Effector CD8-positive, alpha-beta T cell (primary cell): ENCODE results near the gene RNASE8.
"Not testable (repeated sequence)": the region's sequence is repeated elsewhere in the genome, so short reads cannot be mapped to it uniquely, and the experiment has no call there.

Experiments used
- DNase-seq: peaks from one replicate; lab custom pipeline; 2025; lab: John Stamatoyannopoulos, UW

Gene RNASE8

DNA sequence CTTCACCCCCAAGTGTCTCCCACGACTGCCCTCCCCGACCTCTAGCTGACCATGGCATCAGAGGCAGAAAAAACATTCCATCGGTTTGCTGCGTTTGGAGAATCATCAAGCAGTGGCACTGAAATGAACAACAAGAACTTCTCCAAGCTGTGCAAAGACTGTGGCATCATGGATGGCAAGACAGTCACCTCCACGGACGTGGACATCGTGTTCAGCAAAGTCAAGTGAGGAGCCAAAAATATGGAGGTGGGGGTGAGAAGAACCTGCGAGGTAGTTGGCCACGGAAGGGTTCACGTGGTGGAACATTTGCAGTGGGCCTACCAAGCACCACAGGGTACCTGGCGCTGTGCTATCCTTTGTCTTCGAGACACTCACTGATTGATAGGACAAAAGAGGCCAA, 27.1 kb upstream of the RNASE8 start:
- DNase-seq, result no peak

- DNase-seq, result no peak
Measured at GRCh38 chr14:21032326-21033132, 25.1 kb upstream of the RNASE8 start.

DNA sequence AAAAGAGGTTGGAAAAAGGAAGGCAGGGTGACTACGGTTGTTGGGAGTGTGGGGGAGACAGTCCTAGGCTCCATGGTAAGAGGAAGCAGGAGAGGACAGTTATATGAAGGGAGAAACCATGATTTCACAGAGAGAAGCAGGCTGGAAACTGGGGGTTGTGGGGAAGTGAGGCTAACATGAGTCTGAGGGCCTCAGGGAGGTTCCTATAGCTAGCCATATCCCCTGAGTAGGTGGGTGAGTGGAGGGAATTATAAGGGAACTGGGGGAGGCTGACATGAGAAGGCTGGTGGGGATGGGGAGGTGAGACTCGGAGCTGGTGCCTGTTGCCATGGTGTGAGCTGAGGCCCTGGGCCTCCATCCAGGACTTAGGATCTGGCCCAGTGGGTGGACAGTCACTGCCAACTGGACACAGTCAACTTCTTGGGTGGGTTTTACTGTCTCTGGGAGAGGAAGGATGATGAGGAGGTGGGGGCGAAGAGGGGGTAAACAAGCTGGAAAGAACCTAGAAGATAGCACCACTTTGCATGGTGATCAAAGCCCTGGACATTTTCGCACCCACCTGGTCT, 24.4 kb upstream of the RNASE8 start:
- no peak for DNase-seq

DNA sequence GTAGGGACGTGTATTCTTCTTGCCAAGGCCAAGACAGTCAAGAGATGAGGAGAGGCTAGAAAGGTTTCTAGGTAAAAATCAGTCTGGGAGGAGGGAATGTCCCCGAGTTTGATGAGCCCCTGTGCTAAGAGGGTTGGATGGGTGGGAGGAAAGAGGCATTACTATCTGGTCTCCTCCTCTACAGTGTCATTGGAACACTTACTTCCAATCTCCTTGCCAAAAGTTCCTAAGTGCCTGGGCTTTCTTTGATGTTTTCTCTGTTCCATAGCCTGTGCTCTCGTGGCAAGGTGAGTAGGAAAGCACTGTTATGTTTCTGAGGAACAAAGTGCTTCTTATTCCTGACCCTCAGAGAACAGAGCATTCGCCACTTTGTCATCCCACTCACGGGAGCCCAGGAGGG, 22.9 kb upstream of the RNASE8 start, which contains the start of gene RNASE13:
TSS of gene RNASE13 (minus strand) at position 101 of the 400 bp plus-strand sequence. CDS start 519 bp downstream, outside the sequence.
- no peak for DNase-seq

- no peak for DNase-seq
Measured at GRCh38 chr14:21036751-21037150, 20.9 kb upstream of the RNASE8 start.

GRCh38 chr14:21037156-21037555, 20.5 kb upstream of the RNASE8 start:
- DNase-seq, result no peak

DNA sequence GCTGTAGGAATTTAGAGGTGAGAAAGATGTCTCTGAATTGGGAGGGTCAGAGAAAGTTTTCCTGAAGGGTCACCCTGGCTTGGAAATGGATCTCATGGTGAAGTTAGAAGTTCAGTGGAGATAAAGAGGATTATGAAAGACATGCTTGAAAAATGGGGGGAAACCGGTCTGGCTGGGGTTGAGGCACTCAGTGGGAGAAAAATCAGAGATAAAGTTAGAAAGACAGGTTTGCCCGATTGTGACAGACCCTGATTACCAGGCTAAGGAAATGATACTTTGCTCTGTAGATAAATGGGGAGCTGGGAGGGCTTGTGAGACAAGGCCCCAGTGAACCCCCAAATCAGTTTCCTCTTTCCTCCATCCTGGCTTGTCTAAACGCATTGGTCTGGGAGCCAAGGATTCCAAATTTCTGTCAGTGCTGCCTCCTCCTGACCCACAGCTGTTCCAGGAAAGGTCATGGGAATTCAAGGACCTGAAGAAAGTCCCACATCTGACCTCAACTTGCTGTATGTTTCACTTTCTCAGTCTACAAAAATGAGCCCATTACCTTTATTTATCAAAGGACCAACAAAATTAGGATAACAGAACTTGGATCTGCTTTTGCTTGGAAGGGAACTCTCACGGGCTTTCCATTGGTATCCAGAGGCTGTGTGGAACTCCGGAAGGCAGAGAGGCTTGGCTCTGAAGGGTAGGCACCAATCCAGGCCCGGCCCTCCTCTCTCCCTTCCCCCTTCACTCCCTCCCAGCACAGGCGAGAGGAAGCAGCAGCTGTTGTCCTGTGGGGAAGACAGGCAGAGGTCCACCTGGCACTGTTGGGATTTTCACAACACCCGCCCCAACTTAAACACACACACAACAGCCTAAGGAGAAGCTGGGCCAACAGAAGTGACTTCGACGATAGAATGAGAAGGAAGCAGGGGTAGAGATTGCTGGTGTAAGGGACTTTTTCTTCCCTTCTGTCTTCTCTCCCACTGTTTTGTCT, 18.9 kb upstream of the RNASE8 start:
- DNase-seq, result no peak

DNA sequence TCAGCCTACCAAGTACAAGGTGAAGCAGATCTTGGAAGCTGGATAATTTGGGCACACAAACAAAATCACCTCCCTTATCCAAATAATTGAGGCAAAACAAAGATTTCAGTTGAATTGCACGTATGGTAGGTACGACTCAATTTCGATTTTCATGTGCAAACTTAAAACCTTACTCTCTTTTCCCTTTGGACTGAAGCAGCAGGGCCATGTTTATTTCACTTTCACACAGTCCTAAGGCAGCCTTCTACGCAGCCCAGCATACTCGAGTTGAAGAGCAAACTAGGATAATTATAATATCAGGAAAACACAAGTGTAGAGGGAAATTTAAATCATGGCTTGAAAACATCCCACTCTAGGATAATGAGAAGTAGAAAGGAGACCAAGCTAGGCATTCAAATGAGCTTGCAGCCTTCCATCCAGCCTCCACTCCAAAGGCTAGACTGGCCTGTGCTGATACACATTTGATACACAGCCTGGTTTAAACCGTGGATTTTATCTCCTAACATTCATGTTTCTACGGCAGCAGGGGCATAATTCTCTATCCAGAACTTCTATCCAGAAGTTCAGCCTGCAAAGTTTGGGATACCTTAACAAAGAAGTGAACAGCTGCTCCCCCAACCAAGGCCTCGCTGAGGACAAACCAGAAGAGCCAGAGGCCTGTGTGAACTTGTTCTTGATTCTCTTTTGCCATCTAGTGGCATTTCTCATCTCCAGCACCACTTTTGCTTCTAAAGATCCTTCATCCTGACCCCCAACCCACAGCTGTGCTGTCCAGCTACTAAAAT, 17.8 kb upstream of the RNASE8 start:
- peak; percentile 4 for DNase-seq

DNA sequence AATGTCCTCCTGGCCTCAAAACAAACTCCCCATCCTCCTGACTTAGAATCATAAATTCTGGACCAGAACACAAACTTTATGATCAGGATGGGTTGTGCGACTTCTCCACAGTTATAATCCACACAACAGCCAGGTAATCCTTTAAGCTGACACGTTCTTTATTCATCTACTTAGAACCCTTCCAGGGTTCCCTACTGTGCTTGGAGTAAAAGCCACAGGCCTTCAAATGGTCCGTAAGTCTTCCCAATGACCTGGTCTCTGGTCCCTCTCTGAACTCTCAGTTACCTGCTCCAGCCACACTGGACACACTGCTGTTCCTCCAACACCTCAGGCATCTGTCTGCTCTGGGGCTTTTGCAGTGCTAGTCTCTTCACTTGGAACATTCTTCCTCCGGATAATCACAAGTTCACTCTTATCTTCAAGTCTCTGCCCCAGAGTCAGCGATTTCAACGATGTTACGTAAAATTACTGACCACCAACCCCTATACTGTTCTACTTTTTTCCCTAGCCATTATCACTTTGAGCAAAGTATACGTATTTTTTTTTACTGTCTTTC, 17.2 kb upstream of the RNASE8 start:
- DNase-seq, result no peak

GRCh38 chr14:21040941-21041340, 16.7 kb upstream of the RNASE8 start:
- not testable (repeated sequence) for DNase-seq

- no peak for DNase-seq
Measured at GRCh38 chr14:21041676-21042433, 15.8 kb upstream of the RNASE8 start, which contains the start of gene RNASE7. Gene RNASE7, plus strand, starts transcription at chr14:21042362. Its CDS starts 631 bp downstream, at chr14:21042993.

GRCh38 chr14:21042918-21043317, 14.7 kb upstream of the RNASE8 start:
- no peak for DNase-seq

DNA sequence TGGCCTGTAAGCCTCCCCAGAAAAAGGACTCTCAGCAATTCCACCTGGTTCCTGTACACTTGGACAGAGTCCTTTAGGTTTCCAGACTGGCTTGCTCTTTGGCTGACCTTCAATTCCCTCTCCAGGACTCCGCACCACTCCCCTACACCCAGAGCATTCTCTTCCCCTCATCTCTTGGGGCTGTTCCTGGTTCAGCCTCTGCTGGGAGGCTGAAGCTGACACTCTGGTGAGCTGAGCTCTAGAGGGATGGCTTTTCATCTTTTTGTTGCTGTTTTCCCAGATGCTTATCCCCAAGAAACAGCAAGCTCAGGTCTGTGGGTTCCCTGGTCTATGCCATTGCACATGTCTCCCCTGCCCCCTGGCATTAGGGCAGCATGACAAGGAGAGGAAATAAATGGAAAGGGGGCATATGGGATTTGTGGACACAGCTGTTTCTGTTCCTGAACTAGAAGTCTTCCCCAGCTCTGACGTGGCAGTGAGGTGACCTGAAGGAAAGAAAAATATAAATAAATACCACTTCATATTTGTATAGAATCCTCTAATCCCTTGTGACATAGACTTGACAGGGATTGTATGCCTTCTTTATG, 14.1 kb upstream of the RNASE8 start:
- no peak for DNase-seq

DNA sequence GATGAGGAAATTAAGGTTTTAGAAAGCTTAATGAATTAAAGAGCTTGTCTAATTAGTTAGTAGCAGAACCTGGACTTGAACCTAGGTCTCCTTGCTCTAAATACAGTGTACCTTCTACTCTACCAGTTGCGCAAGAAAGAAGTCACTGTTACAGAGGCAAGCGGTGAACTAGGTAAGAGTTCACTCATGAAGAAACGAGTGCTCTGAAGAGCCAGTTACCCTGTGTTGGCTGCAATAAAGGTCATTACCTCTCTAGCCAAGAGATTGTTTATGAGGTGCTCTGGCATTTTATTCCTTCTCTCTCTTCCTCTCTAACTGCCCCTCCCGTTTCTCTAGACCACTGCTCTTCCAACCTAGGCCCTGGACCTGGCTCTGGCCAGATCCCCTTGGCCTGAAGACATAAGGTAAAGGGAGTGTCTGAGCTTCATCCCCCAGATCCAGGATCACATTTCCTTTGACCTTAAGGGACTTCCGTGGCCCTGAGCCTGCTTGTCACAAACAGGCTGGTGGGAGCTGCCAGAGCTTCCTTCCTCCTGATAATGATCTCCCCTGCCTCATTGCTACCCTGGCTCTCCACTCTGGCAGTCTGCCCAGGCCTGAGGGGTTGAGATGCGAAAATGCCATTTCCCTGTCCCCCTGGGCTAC, 13.5 kb upstream of the RNASE8 start:
- no peak for DNase-seq

GRCh38 chr14:21047378-21047781, 10.2 kb upstream of the RNASE8 start:
- DNase-seq, result no peak

DNA sequence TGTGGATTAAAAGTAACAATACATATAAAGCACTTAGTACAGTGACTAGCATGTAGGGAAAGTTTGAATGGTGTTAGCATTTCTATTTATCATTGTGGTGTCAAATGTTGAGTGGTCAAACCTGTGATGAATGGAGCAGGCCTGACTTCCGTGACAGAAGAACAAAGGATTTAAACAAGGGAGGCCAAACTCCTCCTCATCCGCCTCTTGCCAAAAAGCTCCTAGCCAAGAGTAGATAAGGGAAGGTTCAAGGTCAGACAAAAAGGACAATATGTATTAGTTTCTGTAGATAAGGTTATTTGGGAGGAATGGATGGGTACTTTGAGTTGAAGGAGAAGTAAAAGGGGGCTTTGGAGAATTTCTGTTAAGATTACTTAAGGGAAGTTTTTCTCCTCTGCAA, 9.0 kb upstream of the RNASE8 start:
- no peak for DNase-seq

DNA sequence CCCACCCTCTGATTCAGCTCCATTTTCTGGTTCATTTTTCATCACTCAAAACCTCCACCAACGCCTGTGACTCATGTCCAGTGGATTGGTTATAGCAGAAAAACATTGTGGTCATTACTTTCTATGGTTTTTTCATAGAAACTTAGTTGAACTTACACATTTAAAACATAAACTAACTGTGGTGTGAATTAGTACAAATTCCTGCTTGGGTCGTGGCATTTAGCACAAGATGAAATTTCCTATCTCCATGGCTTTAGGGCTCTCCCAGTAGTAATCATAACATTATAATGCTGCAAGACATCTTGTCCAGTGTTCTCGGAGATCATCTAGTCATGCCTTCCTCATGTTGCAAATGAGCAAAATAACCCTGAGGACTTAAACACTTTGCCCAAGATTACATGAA, 8.3 kb upstream of the RNASE8 start:
- no peak for DNase-seq

DNA sequence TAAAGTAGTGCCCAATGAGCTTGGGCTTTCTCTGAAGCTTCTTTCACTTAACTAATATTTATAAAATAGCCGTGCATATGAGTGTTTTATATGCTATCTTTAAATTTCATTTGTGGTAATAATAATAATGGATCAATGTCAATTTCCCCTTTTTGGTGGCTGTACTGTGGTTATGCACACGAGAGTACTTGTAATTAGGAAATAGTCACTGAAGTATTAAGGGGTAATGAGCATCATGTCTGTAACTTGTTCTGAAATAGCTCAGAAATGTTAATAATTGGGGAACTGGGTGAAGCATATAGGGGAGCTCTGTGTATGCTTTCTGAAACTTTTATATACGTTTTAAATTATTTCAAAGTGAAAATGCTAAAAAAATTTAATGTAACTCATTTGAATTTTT, 7.0 kb upstream of the RNASE8 start:
- DNase-seq, result no peak
